HG02981 (cell line): ENCODE measurements around the gene BAK1.

Experiments
- ATAC-seq: cut with Tn5 transposase; IDR thresholded peaks from one replicate; pipeline ENCODE4 v1.9.1; 2021; ENCODE audit warnings: mild to moderate bottlenecking, moderate library complexity; ENCODE audit not compliant: unreplicated experiment

The BAK1 gene

GRCh38 chr6:33579828-33580714, at the start of gene BAK1:
Gene BAK1, minus strand, starts transcription at chr6:33580276. Its CDS starts 2,672 bp downstream, at chr6:33577604.
- ATAC-seq: peak; percentile 88

- ATAC-seq: no peak
Observed at GRCh38 chr6:33628401-33628964, 48.4 kb upstream of the BAK1 start.

GRCh38 chr6:33627876-33628275, 47.8 kb upstream of the BAK1 start:
- no peak for ATAC-seq

GRCh38 chr6:33624856-33625255, 44.8 kb upstream of the BAK1 start:
- ATAC-seq: no peak

- no peak for ATAC-seq
Observed at GRCh38 chr6:33623895-33624381, 43.9 kb upstream of the BAK1 start.

- no peak for ATAC-seq
Observed at GRCh38 chr6:33622456-33623431, 42.7 kb upstream of the BAK1 start.

GRCh38 chr6:33621711-33622388, 41.8 kb upstream of the BAK1 start:
- ATAC-seq: no peak

- peak; percentile 61 for ATAC-seq
Observed at GRCh38 chr6:33620856-33621710, 41.0 kb upstream of the BAK1 start, which contains the start of gene ITPR3. Gene ITPR3, plus strand, starts transcription at chr6:33621322. Its CDS starts 281 bp downstream, at chr6:33621603.

- ATAC-seq: no peak
Observed at GRCh38 chr6:33620158-33620855, 40.2 kb upstream of the BAK1 start.

GRCh38 chr6:33619166-33619840, 39.2 kb upstream of the BAK1 start:
- ATAC-seq: no peak

GRCh38 chr6:33616913-33617312, 36.8 kb upstream of the BAK1 start:
- no peak for ATAC-seq

- ATAC-seq: no peak
Observed at GRCh38 chr6:33616113-33616512, 36.0 kb upstream of the BAK1 start.

GRCh38 chr6:33613795-33614168, 33.7 kb upstream of the BAK1 start:
- no peak for ATAC-seq

- ATAC-seq: no peak
Observed at GRCh38 chr6:33613146-33613794, 33.2 kb upstream of the BAK1 start.

- no peak for ATAC-seq
Observed at GRCh38 chr6:33610779-33611732, 31.0 kb upstream of the BAK1 start.

- no peak for ATAC-seq
Observed at GRCh38 chr6:33610067-33610466, 30.0 kb upstream of the BAK1 start.

GRCh38 chr6:33609528-33609927, 29.5 kb upstream of the BAK1 start:
- ATAC-seq: no peak
